Uterus (tissue), 2 donors: ENCODE measurements around the gene CCDC8.

Source experiments
- POLR2A ChIP-seq, 2 donors: fragments of 450-650 bp; IDR thresholded peaks; one replicate each; pipeline ENCODE4 v1.6.1; 2016; ENCODE audit warnings: antibody characterized with exemption in 2 of 2, mild to moderate bottlenecking in 1 of 2, moderate library complexity in 1 of 2
- TF ChIP-seq, protein P1 (sequence below), 4 experiments: fragments of 200-600 bp in 2 of 4; fragments of 450-650 bp in 2 of 4; sonication (generic) in 2 of 4; IDR thresholded peaks; one replicate each; pipeline ENCODE4 v1.5.1; 2016 to 2019; ENCODE audit warnings: antibody characterized with exemption in 4 of 4, mild to moderate bottlenecking in 2 of 4, moderate library complexity in 1 of 4

DNA sequence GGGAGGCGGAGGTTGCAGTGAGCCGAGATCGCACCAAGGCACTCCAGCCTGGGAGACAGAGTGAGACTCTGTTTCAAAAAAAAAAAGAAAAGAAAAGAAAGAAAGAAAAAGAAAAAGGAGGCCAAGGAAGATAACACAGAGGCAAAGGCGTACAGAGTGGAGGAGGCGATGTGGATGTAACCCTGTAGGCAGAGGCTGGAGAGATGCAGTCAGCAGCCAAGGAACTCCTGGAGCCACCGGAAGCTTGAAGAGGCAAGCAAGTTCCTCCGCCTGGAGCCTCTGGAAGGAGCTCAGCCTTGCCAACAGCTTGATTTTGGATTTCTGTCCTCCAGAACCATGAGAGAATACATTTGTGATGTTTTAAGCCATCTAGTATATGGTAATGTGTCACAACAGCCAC, 6.7 kb upstream of the CCDC8 start:
- TF ChIP-seq, protein P1, sequence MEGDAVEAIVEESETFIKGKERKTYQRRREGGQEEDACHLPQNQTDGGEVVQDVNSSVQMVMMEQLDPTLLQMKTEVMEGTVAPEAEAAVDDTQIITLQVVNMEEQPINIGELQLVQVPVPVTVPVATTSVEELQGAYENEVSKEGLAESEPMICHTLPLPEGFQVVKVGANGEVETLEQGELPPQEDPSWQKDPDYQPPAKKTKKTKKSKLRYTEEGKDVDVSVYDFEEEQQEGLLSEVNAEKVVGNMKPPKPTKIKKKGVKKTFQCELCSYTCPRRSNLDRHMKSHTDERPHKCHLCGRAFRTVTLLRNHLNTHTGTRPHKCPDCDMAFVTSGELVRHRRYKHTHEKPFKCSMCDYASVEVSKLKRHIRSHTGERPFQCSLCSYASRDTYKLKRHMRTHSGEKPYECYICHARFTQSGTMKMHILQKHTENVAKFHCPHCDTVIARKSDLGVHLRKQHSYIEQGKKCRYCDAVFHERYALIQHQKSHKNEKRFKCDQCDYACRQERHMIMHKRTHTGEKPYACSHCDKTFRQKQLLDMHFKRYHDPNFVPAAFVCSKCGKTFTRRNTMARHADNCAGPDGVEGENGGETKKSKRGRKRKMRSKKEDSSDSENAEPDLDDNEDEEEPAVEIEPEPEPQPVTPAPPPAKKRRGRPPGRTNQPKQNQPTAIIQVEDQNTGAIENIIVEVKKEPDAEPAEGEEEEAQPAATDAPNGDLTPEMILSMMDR (IDR thresholded peaks at IDR 0.05), result no peak
- TF ChIP-seq POLR2A (IDR thresholded peaks at IDR 0.05), result no peak
